ES-I3 (cell line): ENCODE measurements around the gene NF1.
A peak's percentile ranks its signal among the peaks of the same experiment; 100 is the strongest.

Source experiments
- H3K36me3 ChIP-seq: 2 replicates; pipeline ENCODE4 v1.6.1; 2013; ENCODE audit warnings: mild to moderate bottlenecking, low read length, control low read depth, moderate library complexity; ENCODE audit not compliant: insufficient read depth
- H3K4me1 ChIP-seq: 2 replicates; pipeline ENCODE4 v1.6.1; 2013; ENCODE audit warnings: mild to moderate bottlenecking, control low read depth, low read length; ENCODE audit not compliant: insufficient read depth
- H3K9ac ChIP-seq: 2 replicates; pipeline ENCODE4 v1.6.1; 2013; ENCODE audit warnings: low read depth, mild to moderate bottlenecking, low read length, moderate library complexity
- H3K9me3 ChIP-seq: 2 replicates; pipeline ENCODE4 v1.6.1; 2013; ENCODE audit warnings: mild to moderate bottlenecking, low read length, moderate library complexity; ENCODE audit not compliant: control insufficient read depth, insufficient read depth

The NF1 gene

DNA sequence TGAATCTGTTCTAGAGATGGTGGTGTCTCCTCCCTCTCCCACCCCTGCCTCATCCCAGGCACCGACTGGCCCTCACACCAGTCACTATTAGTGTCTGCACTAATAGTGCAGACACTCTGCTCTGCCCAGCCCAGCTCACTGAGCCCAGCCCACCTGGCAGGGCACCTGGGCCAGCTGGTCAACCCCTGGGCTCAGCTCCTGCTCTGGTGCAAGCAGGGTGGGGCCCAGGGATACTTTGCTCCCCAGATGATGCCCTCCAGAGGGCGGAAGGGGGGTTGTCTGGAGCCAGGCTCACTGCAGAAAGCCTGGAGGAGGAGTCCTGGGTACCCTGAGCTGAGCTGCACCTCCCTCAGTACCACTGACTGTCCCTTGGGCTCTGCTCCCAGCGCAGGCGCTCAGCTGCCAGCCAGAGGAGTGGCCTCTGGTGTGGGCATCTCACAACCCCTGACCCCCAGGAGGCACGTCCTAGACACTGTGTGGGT is 311.2 kb downstream of the NF1 start:
- H3K9me3 ChIP-seq = no peaks in the 10 kb centered on the region
- no peaks in the 10 kb centered on the region for H3K36me3 ChIP-seq
- H3K4me1 ChIP-seq = no peaks in the 10 kb centered on the region
- H3K9ac ChIP-seq = no peak overlapping the region

DNA sequence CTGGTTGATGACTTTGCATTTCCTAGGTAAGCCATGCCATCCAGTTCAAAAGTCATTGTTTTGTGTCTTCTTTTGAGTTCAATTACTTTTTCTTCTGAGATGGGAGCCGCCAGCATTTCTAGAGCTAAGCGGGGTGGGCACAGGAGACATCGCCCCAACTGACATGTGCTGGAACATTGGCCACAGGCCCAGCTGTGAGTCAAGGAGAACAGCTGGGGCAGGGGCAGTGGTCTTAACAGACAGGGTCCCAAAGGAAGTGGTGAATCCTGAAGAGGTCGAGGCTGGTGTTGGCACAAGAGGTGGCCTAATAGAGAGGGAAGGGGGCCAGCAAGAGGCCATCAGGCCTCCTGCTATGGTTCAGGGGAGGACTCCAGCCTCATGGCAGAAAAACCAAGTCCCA is 313.8 kb downstream of the NF1 start:
- H3K9me3 ChIP-seq = no peaks in the 10 kb centered on the region
- H3K4me1 ChIP-seq = 0 out of 2 replicates have a peak, but pooled peaks cover 2% of the 10 kb centered on the region
- no peaks in the 10 kb centered on the region for H3K36me3 ChIP-seq
- no peak overlapping the region for H3K9ac ChIP-seq

DNA sequence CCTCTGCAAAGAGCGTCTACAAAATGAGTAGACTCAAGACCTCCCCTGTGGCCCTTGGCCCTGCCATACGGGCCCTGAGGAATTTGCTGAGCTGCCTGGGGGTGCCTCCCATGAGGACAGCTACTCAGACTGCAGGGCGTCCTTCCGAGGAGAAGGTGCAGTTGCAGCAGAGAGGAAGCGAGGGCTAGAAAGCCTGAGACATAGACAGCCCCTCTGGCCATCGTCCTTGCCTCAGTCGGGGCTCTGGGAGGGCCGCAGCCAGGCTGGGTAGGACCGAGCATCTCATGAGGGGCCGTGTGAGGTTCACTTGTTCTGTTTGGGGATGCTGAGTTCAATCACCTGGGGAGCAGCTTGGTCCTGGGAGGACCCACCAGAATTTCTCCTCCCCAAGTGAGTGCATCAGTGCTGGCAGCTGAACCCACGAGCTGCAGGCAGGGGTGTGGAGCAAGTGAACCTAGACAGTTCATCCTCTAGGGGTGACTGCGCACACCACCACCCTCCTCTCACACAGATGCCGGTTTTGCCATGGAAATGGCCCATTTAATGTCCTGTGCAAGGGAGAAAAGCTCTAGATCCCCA is 317.0 kb downstream of the NF1 start:
- Histone ChIP-seq H3K36me3 (no peaks in the 10 kb centered on the region), H3K9ac (no peak overlapping the region), H3K9me3 (no peaks in the 10 kb centered on the region), H3K4me1 (0 out of 2 replicates have a peak, but pooled peaks cover 5% of the 10 kb centered on the region)

DNA sequence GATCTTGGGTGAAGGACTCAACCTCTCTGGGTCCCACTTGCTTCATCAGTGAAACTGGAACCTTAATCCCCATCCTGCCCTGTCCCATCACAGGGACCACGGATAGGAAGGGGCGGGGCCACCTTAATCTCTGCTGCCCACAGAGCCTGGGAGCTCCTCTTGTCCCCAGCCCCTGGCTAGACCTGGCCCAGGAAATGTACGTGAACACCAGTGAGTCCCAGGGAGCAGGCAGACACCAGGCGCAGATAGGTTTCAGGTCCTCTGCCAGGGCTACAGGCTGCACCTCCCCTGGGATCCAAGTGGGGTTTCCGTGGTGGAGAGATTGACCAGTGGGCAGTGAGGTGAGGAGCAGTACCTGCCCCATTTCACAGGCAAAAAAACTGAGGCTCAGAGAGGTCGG is 317.7 kb downstream of the NF1 start:
- no peaks in the 10 kb centered on the region for H3K9me3 ChIP-seq
- no peaks in the 10 kb centered on the region for H3K36me3 ChIP-seq
- 0 out of 2 replicates have a peak, but pooled peaks cover 5% of the 10 kb centered on the region for H3K4me1 ChIP-seq
- H3K9ac ChIP-seq = no peak overlapping the region

DNA sequence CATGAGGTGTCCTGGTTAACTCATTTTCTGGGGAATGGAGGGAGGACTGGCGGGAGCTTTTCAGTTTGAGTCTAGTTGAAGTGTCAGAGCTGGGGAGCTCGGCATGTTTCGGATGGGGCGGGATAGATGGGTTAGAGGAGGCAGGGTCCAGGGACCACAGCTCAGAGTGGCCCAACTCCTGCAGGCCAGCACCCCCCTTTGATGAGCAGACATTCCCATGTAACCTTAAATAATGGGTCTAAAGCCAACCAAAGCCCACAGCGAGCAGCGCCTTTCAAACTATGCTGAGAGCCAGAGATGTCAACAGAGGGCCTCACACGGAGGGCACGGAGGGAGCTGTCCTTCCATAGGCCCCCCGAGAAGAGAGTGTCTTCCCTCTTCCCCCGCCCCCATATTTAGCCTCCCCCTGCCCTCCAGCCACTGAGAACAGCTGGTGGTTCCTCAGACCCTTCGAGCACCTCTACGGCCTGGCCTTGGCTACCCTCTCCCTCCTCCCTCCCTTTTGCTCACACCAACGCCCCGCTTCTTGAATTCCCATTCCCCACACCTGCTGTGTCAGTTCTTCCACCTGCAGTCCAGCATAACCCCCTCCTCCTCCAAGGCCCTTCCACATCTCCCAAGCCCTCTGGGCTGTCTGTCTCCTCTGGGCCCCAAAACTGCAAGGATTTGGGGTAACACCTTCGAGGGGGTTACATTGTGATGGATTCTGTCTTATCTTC is 318.5 kb downstream of the NF1 start:
- H3K36me3 ChIP-seq = no peaks in the 10 kb centered on the region
- H3K9me3 ChIP-seq = no peaks in the 10 kb centered on the region
- H3K9ac ChIP-seq = no peak overlapping the region
- H3K4me1 ChIP-seq = 0 out of 2 replicates have a peak, but pooled peaks cover 5% of the 10 kb centered on the region

DNA sequence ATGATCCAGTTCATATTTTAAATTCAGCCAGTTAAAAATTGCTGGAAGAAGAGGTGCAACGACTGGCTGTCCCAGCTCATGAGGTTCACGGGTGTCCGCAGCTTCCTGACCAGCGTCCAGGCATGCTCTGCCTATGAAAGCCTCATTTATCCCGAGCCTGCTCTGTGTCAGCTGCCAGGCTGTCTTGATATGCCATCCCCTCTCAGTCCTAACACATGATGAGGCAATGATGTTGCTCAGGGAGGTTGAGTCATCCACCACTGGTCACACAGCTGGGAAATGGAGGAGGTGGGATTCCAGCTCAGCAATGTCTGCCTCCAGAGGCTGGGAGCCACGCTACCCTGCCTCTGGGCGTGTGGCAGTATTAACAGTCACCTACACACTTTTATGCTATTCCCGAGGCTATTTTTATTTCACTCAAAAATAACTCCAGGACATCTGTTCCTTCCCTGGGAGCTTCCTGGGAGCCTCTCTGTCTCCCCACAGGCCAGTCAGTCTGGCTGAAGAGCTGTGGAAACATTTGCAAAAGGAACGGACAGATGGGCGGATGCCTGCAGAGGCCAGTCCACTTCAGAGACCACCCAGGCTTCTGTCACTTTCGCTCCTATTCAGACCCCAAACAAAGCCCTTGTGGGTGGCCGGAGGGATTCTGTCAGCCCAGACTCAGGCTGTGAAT is 319.2 kb downstream of the NF1 start:
- H3K36me3 ChIP-seq = no peaks in the 10 kb centered on the region
- no peaks in the 10 kb centered on the region for H3K9me3 ChIP-seq
- peak overlapping the region; percentile 34; the same call in 1 of the 2 replicates for H3K9ac ChIP-seq
- H3K4me1 ChIP-seq = peaks cover 7% of the 10 kb centered on the region

DNA sequence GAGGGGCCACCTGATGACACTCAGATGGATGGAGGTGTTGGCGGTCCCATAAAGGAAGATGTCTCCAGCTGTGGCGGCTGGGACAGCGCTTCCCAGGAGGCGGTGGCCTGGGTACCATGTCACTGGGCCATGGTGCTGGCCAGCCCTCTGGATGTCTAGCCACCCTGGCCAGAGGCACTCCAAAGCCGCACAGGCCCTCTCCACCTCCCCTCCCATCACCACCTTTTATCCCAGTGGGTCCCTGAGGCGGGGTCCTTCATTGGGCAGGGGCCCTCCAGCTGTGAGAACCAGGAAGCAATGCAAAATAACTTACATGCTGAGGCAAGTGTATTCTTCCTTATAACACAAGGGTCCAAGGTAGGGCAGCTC is 319.8 kb downstream of the NF1 start:
- Histone ChIP-seq H3K9ac (peak overlapping the region; percentile 34; the same call in 1 of the 2 replicates), H3K4me1 (peaks cover 10% of the 10 kb centered on the region), H3K9me3 (no peaks in the 10 kb centered on the region), H3K36me3 (no peaks in the 10 kb centered on the region)

DNA sequence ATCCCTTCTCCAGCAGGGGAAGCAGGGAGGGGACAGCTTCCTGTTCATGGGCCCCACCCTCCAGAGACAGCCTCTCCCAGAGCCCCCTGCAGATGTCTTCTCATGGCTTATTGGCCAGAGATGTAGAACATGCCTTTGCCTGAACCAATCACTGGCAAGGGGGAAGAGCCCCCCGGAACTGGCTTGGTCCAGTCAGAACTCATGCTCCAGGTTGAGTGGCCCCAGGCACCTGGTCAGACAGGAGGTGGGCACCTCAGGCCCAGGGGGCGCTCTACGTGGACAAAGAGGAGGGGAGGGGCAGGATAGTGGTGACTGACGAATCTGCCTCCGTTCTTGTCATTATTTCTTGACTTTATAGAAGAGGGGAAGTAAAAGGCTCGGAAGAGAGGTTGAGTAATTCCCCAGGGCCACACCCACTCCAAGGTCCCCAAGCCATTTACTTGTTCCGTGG is 320.3 kb downstream of the NF1 start:
- H3K9ac ChIP-seq = peak overlapping the region; percentile 34; the same call in 1 of the 2 replicates
- H3K9me3 ChIP-seq = no peaks in the 10 kb centered on the region
- H3K36me3 ChIP-seq = no peaks in the 10 kb centered on the region
- peaks cover 10% of the 10 kb centered on the region for H3K4me1 ChIP-seq

DNA sequence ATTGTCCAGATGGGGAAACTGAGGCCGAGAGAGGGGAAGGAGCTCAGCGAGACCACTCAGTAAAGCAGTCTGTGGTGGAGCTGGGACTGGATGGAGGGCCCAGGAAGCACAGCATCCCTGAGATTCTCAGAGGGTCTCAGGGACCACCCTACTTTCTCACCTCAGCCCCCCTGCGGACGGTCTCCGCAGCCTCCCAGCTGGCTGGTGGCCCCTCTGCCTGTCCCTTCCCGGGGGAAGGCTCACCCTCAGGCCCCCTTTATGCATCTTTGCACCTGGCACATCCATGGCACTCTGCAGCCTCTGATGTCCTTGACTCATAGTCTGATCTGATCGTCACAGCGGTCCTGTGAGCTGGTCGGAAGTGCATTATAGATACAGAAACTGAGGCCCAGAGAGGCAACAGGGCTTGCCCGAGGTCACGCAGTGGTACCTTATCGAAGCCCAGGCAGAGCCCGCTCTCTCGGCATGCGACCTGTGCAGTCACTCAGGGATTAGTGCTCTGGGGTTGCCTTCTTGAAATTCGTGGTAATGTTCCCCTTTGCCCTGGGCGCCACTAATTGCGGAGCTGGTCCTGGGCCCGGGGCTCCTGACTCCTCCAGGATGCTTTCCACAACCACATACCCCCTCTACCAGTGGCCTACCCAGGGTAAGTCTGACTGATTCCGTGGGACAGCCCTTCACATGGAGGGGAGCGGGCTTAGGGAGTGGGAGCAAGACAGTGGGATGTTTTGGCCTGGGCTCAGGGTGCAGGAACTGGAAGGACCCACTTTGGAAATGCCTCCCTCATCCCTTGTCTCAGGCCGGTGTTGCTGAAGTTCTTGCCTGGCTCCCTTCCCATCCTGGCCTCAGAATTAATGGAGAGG is 321.1 kb downstream of the NF1 start:
- no peak overlapping the region for H3K9ac ChIP-seq
- no peaks in the 10 kb centered on the region for H3K36me3 ChIP-seq
- H3K9me3 ChIP-seq = no peaks in the 10 kb centered on the region
- peaks cover 10% of the 10 kb centered on the region for H3K4me1 ChIP-seq

DNA sequence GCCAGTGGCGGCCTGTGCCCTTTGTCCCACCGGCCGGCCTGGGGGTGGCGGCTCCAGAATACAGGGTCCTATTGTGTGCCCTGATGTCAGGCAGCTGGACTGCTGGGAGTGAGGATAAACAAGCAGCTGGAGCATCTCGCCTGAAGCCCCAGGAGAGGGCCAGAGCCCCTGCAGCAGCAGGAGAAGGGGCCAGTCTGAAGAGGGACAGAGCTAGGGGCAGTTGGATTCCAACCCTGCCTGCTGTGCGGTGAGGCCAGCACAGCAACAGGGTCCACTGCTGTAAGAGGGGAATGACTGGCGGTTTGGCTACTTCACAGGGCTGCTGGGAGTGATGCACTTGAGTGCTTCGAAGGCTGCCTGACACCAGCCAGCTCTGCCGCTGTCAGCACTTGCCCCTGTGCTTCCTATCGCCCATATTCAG is 321.7 kb downstream of the NF1 start:
- no peaks in the 10 kb centered on the region for H3K36me3 ChIP-seq
- peaks cover 10% of the 10 kb centered on the region for H3K4me1 ChIP-seq
- no peak overlapping the region for H3K9ac ChIP-seq
- no peaks in the 10 kb centered on the region for H3K9me3 ChIP-seq

DNA sequence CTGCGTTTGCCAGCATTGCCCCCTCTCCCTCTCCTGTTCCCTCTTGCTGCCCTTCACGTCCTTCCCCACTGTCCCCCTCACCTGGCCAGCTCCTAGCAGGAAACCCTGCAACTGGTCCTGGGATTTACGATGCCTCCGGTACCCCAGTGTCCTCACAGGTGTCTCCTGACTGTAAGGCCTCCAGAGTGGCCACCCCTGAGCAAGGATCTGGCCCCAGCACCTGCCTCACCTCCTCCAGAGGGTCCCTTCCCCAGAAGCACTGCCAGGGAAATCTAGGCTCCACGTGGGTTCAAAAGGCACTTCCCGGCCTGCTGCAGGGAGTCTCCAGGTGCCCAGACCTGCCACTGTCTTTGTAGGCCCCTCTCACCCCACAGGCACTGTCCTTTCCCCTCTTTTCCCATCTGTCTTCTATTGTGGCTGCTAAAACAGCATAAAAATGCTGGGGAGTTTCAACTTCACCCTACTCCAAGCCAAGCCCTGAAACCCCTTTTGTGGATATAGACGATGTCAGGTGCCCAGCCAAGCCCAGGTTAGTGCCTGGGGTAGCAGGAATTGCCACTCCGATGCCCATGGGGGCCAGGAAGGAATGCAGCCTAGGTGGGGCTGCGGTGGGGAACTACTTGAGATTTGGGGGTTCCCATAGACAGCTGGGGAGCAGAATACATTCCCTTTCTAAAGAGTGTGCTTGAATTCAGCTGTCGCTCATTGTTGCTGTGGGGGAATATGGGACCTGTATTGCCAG is 322.4 kb downstream of the NF1 start:
- Histone ChIP-seq H3K9ac (no peak overlapping the region), H3K36me3 (no peaks in the 10 kb centered on the region), H3K4me1 (peaks cover 10% of the 10 kb centered on the region), H3K9me3 (no peaks in the 10 kb centered on the region)

DNA sequence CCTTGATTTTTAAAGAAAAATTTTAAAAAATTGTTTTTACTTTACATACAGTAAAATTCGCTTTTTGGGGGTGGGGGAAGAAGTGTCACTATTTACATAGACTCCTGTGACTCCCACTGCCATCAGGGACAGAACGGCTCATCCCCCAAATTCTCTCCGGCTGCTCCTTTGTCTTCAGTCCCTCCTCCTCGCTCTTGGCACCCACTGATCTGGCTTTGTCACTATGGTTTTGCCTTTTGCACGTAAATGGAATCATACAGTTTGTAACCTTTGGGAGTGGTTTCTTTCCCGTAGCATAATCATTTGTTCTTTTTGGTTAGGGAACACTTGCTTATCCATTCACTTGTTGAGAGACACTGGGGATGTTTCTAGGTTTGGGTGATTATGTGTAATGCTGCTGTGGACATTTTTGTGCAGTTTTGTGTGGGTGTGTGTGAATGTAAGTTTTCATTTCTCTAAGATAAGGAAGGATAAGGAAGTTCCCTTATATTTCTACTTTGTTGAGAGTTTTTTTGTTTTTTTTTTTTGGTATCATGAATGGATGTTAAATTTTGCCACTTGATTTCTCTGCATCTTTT is 324.1 kb downstream of the NF1 start:
- H3K9me3 ChIP-seq = no peaks in the 10 kb centered on the region
- no peaks in the 10 kb centered on the region for H3K36me3 ChIP-seq
- H3K4me1 ChIP-seq = peaks cover 5% of the 10 kb centered on the region
- no peak overlapping the region for H3K9ac ChIP-seq

DNA sequence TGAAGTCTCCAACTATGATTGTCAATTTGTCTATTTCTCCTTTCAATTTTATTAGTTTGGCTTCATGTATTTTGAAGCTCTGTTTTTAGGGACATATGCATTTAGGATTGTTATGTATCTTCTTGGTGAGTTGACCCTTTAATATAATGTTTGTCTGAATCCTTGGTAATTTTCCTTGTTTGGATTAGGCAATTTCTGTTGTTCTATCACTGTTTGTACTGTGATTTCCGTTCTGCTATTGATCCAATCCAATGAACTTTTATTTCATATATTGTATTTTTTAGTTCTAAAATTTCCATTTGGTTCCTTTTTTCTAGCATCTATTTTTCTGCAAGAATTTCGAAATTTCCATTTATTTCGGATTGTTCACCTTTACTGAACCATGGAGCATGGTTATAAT is 327.7 kb downstream of the NF1 start:
- Histone ChIP-seq H3K36me3 (no peaks in the 10 kb centered on the region), H3K9ac (no peak overlapping the region), H3K4me1 (peaks cover 9% of the 10 kb centered on the region), H3K9me3 (no peaks in the 10 kb centered on the region)
